Fibroblast of the aortic adventitia (primary cell): Measurements from ENCODE around the gene ALAS1. TPM values are rescaled to one million over a fixed set of nuclear protein-coding genes. Genes with fewer than 3 reads are reported as not detected.

Experiments used
- DNase-seq: peaks from one replicate; pipeline ENCODE4 v3.0.0-alpha.2; 2010; ENCODE audit warnings: low read depth
- H3K4me3 ChIP-seq: 2 replicates; pipeline ENCODE4 v1.5.1; 2011; ENCODE audit warnings: low read depth, mild to moderate bottlenecking, control low read depth, low read length, moderate library complexity
- total RNA-seq: library from RNA; depleted of rRNA; stranded (reverse); fragments of >200 nt; gene quantifications from 2 replicates; pipeline ENCODE4 v1.2.3, GENCODE V29; 2012; ENCODE audit warnings: low replicate concordance
- TF ChIP-seq, protein P1 (sequence below): IDR thresholded peaks from 2 replicates; pipeline ENCODE4 v1.5.1; 2011; ENCODE audit warnings: mild to moderate bottlenecking, low read length, control low read depth, inconsistent platforms; ENCODE audit not compliant: insufficient read depth

ALAS1 gene
- total RNA-seq, 1 donor, result 40.8 TPM

DNA sequence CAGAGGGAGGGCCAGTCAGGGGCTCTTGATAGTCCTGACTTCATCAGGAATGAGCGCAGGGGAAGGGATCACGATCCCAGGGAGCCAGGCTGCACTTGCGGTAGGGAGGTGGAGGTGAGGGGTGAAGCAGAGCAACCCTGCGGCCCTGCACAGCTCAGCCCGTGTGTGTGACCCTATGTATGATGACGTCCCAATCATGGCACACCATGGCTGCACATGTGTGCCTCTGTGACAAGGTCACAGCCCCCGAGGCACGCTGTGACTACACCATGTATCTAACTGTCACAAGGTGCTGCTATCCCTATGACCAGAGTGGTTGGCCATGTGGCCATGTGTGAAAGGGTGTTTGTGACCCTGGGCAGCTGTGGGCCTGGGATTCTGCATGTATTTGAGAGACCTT lies 13.3 kb upstream of the ALAS1 start:
- no peak overlapping the region for H3K4me3 ChIP-seq
- no peak for DNase-seq
- TF ChIP-seq, protein P1, sequence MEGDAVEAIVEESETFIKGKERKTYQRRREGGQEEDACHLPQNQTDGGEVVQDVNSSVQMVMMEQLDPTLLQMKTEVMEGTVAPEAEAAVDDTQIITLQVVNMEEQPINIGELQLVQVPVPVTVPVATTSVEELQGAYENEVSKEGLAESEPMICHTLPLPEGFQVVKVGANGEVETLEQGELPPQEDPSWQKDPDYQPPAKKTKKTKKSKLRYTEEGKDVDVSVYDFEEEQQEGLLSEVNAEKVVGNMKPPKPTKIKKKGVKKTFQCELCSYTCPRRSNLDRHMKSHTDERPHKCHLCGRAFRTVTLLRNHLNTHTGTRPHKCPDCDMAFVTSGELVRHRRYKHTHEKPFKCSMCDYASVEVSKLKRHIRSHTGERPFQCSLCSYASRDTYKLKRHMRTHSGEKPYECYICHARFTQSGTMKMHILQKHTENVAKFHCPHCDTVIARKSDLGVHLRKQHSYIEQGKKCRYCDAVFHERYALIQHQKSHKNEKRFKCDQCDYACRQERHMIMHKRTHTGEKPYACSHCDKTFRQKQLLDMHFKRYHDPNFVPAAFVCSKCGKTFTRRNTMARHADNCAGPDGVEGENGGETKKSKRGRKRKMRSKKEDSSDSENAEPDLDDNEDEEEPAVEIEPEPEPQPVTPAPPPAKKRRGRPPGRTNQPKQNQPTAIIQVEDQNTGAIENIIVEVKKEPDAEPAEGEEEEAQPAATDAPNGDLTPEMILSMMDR, result no peak

DNA sequence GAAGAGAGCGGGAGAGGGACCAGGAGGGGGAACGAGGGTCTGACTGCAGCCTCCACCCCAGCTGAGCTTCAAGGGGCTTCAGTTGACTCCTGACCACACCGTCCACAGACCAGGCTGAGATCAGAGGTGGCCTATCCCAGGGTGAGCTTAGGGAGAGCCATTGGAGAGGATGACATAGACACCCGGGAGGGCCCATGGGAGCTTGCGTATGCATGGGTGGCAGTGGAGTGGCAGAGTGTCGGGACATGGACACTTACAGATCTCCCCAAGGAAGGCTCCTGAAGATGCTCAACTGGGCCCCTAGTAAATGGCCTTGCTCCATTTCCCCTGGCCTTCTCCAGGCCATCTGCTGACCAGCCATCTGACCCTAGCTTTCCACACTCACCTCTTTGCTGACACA lies 12.6 kb upstream of the ALAS1 start:
- no peak for DNase-seq
- TF ChIP-seq, protein P1, result no peak
- H3K4me3 ChIP-seq, result no peak overlapping the region

DNA sequence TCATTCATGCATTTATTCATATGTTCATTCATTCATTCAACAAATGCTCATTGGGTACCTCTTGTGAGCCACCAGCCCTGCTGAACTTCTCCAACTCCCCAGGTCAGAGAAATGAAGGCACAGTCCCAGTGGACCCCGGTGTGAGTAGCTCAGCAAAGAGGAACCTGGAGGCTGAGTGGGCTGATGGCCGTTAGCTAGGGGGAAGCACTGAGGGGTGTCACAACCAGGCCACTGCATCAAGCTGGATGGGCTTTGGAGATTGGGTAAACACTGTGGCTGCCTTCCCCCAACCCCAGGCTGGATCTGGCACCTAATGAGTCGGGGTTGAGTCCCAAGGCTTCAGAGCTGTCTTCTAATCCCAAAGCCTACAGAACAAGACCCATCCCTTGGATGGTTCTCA lies 12.1 kb upstream of the ALAS1 start:
- DNase-seq, result no peak
- TF ChIP-seq, protein P1, result no peak
- no peak overlapping the region for H3K4me3 ChIP-seq

- no peak overlapping the region for H3K4me3 ChIP-seq
- DNase-seq, result no peak
- TF ChIP-seq, protein P1, result no peak
Observed at GRCh38 chr3:52186729-52187128, 11.2 kb upstream of the ALAS1 start.

GRCh38 chr3:52188556-52188955 lies 9.4 kb upstream of the ALAS1 start:
- no peak for DNase-seq
- TF ChIP-seq, protein P1, result no peak

GRCh38 chr3:52190294-52191074 lies 7.5 kb upstream of the ALAS1 start:
- TF ChIP-seq, protein P1, result no peak
- DNase-seq, result peak; percentile 80

More at GRCh38 chr3:52188556-52188955, 9.4 kb upstream of the ALAS1 start:
- H3K4me3 ChIP-seq, result no peak overlapping the region

DNA sequence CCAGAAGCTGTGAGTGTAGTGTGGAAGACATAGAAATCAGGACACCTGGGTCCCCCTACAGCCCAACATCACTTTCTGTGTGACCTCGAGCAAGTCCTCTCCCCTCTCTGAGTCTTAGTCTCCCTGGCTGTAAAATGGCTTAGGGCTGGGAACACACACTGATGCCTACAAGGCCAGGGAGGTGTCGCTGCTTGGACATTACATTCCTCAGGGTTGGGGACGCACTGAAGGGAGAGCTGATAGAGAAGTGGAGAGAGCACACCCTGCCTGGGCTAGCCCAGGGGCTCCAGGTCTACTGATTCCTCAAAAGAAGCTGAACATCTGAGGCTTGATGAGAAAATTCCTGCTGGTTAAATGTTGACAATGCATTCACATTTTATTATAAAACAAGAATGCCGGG lies 6.3 kb upstream of the ALAS1 start:
- DNase-seq, result no peak
- TF ChIP-seq, protein P1, result no peak
- no peak overlapping the region for H3K4me3 ChIP-seq

More at GRCh38 chr3:52190294-52191074, 7.5 kb upstream of the ALAS1 start:
- no peak overlapping the region for H3K4me3 ChIP-seq
